GM13977 (cell line): ENCODE data around the gene SCYL2.
A peak's percentile ranks its signal among the peaks of the same experiment; 100 is the strongest.
"Not testable (repeated sequence)": the region's sequence is repeated elsewhere in the genome, so short reads cannot be mapped to it uniquely, and the experiment has no call there.

ENCODE experiments used
- DNase-seq: peaks from one replicate; pipeline ENCODE4 v3.0.0; 2012; ENCODE audit warnings: low spot score
- in situ Hi-C: fragments of 300-500 bp; cut with MboI; formaldehyde crosslinking; loops from one replicate; pipeline ENCODE4 v1.12.0; 2022; ENCODE audit warnings: low sequenced_read_pairs, low pct_unique_long_range_greater_than_20kb, mixed read lengths, inconsistent platforms; ENCODE audit not compliant: unreplicated experiment
- TF ChIP-seq, protein P1 (sequence below): IDR thresholded peaks from 2 replicates; pipeline ENCODE4 v1.5.1; 2012; ENCODE audit warnings: mild to moderate bottlenecking, control low read depth; ENCODE audit not compliant: insufficient read depth; ENCODE audit errors: extremely low read depth, missing control alignments

The SCYL2 gene

DNA sequence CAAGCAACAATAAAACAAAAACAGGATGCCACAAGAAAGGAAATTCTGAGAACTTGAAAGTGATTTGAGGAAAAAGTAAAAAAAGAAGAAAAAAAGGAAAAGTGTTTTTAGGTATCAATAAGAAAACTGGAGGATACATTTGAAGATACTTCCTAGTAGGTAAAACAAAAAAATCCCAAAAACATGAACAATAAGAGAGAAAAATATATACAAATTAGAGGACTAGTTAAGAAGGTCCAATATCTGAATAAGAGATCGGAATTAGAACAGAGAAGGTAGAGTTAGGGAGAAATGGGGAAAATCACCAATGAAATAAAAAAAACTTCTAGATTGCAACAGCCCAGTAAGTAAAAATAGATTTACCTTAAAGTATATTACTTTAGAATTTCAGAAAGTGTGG lies 8.8 kb upstream of the SCYL2 start:
- TF ChIP-seq, protein P1, sequence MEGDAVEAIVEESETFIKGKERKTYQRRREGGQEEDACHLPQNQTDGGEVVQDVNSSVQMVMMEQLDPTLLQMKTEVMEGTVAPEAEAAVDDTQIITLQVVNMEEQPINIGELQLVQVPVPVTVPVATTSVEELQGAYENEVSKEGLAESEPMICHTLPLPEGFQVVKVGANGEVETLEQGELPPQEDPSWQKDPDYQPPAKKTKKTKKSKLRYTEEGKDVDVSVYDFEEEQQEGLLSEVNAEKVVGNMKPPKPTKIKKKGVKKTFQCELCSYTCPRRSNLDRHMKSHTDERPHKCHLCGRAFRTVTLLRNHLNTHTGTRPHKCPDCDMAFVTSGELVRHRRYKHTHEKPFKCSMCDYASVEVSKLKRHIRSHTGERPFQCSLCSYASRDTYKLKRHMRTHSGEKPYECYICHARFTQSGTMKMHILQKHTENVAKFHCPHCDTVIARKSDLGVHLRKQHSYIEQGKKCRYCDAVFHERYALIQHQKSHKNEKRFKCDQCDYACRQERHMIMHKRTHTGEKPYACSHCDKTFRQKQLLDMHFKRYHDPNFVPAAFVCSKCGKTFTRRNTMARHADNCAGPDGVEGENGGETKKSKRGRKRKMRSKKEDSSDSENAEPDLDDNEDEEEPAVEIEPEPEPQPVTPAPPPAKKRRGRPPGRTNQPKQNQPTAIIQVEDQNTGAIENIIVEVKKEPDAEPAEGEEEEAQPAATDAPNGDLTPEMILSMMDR = no peak
- no peak for DNase-seq
- in situ Hi-C loops = no loop called here

DNA sequence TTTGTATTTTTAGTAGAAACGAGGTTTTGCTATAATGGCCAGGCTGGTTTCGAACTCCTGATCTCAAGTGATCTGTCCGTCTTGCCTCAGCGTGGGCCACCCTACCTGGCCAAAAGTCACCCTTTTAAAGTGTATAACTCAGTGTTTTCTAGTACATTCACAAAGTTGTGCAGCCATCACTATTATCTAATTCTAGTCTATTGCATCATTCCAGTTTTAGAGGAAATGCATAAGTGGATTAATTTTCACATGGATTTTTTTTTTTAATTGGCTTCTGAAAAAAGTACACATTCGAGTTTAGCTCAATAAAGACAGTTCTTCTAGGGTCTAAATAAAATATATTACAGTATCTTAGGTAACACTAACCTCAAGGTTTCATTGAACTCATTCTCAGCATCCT lies 3.8 kb upstream of the SCYL2 start:
- no peak for DNase-seq
- TF ChIP-seq, protein P1 = no peak
- in situ Hi-C loops = no loop called here

DNA sequence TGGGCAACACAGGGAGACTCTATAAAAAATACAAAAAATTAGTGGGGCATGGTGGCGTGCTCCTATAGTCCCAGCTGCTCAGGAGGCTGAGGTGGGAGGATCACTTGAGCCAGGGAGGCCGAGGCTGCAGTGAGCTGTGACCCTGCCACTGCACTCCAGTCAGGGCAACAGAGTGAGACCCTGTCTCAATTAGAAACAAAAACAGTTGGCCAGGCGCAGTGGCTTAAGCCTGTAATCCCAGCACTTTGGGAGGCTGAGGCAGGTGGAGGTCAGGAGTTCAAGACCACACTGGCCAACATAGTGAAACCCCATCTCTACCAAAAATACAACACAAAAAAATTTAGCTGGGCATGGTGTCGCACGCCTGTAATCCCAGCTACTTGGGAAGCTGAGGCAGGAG lies 1.9 kb upstream of the SCYL2 start:
- in situ Hi-C loops, DNase-seq: not testable (repeated sequence)

DNA sequence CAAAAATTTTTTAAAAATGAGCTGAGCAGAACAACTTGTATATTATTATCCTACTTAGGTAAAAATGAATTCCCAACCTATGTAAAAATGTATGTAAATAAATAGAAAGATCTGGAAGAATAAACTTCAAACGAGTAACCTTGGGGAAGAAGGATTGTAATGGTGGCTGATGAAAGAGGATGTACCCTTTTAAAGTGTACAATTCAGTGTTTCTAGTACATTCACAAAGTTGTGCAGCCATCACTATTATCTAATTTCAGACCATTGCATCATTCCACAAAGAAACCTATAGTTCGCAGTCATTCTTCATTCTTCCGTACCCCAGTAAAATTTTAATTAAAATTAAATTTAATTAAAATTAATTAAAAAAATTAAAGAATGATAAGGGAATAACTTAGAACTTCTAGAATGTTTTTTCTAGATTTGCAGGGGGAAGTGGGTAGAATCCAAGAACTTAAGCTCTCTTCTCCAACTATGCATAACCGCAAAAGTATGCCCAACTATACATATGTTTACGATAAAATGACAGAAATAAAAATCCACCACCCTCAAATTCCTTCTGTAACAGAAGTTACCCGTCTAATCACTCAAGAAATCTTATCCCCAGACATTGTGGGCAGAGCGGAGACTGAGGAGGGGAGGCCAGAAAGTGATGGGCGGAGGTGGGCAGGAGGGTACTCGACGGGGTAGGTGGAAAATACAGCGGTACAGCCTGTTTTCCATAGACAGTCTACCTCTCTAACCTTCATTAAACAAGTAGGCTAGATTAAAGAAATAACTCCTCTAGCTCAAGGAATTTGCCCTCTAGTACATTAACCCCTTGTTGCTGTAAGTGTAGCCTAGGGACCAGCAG lies 1.0 kb upstream of the SCYL2 start:
- no peak for DNase-seq
- TF ChIP-seq, protein P1 = no peak
- in situ Hi-C loops = no loop called here

DNA sequence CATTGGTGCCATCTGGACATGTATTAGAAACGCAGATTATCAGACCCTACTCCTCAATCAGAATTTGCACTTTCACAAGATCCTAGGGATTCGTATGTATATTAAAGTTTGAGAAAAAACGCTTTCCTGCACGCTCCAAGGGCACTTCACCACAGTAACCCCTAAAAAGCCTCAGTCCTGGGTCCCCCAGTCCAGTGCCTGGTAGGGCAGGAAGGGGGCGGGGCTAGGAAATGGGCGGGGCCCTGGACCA lies 467 bp upstream of the SCYL2 start:
- in situ Hi-C loops = no loop called here
- TF ChIP-seq, protein P1 = no peak
- no peak for DNase-seq

DNA sequence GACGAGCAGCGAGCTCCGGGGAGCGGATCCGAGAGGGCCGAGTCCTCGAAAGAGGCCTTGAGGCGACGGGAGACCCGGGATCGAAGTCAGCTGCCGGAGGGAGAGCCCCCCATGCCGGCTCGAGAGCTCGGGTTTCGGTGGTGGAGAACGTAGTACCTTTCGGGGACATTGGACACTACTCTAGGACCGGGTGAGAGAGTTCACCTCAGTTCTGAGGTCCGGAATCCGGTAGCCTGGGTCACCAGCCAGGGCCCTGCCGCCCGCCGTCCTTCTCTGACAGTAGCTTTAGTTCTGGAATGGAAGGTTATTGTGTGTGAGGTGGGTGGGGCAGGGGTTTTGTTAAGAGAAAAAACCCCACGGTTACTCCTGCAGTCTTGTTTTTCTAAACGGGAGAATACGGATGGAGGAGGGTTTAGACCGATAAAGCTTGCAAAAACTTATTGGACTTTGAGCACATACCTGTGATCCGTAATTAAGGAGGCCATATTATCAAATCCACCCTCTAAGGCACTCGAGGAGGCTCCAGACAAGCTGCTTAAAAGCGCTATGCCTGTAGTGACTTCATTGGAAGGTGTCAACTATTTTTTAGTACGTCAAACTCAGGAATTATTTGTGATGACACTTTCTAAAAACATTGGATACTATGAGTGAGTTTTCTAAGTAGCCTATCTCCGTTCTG lies 765 bp downstream of the SCYL2 start:
- DNase-seq = peak; percentile 29
- TF ChIP-seq, protein P1 = no peak
- in situ Hi-C loops = no loop called here

DNA sequence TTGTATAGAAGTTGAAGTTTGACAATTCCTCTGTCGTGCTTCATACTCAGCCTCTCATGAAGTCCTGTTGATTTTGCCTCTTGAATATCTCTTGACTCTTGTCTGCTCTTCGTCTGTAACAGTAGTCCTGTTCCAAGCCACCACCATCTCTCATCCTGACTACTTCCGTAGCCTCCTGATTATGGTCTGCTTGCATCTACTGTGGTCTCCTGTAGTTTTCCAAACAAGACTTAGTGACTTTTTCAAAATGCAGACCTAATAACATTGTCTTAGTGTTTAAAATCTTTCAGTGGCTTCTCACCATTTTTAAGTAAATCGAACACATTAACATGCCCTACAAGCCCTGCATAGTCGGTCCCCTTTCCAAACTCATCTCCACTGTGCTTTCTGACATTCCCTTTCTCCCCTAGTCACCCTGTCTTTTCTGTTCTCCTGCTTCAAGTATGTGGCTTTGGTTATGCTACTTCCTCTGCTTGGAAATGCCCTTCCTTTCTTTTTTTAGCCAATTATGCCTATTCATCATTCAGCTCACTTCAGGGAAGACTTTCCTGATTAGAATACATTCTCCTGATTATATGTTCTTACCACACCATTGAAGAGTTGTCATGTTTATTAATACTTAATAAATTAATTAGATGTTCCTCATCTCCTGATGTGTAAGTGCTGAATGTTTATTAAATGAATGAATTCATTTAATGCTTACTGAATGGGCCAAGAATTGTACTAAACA lies 2.0 kb downstream of the SCYL2 start:
- TF ChIP-seq, protein P1 = no peak
- in situ Hi-C loops = no loop called here
- DNase-seq = no peak
